MCF 10A (cell line): ENCODE data around the gene TTC9C. TPM values are rescaled to one million over a fixed set of nuclear protein-coding genes. Genes with fewer than 3 reads are reported as not detected.

Experiments
- BruUV-seq: library from RNA; stranded (reverse); fragments of 400-500 nt; replicated peaks from 2 replicates; lab custom pipeline; 2021; lab: Mats Ljungman, UMichigan
- CTCF ChIA-PET: fragments of 300-600 bp; sonication (Branson Sonifier 250); formaldehyde crosslinking; extraction: SDS; loops from one replicate; lab custom pipeline; 2021; ENCODE audit warnings: antibody characterized with exemption, inconsistent platforms; lab: Yijun Ruan, JAX
- POLR2A ChIA-PET: fragments of 300-600, 350-650 bp; sonication (Branson Sonifier 250); formaldehyde crosslinking; extraction: SDS; loops from one replicate; lab custom pipeline; 2020; ENCODE audit warnings: antibody characterized with exemption, inconsistent platforms; lab: Yijun Ruan, JAX
- DNase-seq: peaks from one replicate; pipeline ENCODE4 v3.0.0-alpha.2; 2018; ENCODE audit not compliant: unreplicated experiment
- H3K27ac Mint-ChIP-seq: one replicate; pipeline ENCODE4 v1.8.0; 2022; ENCODE audit warnings: mild to moderate bottlenecking, low read depth, mixed read lengths; ENCODE audit not compliant: unreplicated experiment
- H3K27me3 Mint-ChIP-seq: one replicate; pipeline ENCODE4 v1.8.0; 2022; ENCODE audit warnings: mixed read lengths; ENCODE audit not compliant: insufficient read depth, unreplicated experiment
- H3K36me3 Mint-ChIP-seq: one replicate; pipeline ENCODE4 v1.8.0; 2022; ENCODE audit warnings: mild to moderate bottlenecking, moderate library complexity, mixed read lengths; ENCODE audit not compliant: insufficient read depth, unreplicated experiment
- H3K4me1 Mint-ChIP-seq: one replicate; pipeline ENCODE4 v1.8.0; 2022; ENCODE audit warnings: mixed read lengths; ENCODE audit not compliant: insufficient read depth, unreplicated experiment
- H3K4me3 Mint-ChIP-seq: one replicate; pipeline ENCODE4 v1.8.0; 2022; ENCODE audit warnings: mild to moderate bottlenecking, moderate library complexity, mixed read lengths; ENCODE audit not compliant: unreplicated experiment
- H3K9me3 Mint-ChIP-seq: one replicate; pipeline ENCODE4 v1.8.0; 2022; ENCODE audit warnings: mixed read lengths; ENCODE audit not compliant: unreplicated experiment
- intact Hi-C: fragments of 100-400 bp; cut with micrococcal nuclease; formaldehyde crosslinking; loops from 2 replicates; pipeline ENCODE4 v1.14.1; 2022
- total RNA-seq: library from RNA; stranded (reverse); gene quantifications from 2 replicates; pipeline ENCODE4 v1.2.3, GENCODE V29; 2022
- TF ChIP-seq, protein P1 (sequence below): fragments of 200-600 bp; IDR thresholded peaks from one replicate; pipeline ENCODE4 v1.8.0; 2022; ENCODE audit warnings: antibody characterized with exemption, mild to moderate bottlenecking; ENCODE audit not compliant: unreplicated experiment

TTC9C gene
- total RNA-seq, 1 experiment from 2014 or later, result 27.3 TPM

DNA sequence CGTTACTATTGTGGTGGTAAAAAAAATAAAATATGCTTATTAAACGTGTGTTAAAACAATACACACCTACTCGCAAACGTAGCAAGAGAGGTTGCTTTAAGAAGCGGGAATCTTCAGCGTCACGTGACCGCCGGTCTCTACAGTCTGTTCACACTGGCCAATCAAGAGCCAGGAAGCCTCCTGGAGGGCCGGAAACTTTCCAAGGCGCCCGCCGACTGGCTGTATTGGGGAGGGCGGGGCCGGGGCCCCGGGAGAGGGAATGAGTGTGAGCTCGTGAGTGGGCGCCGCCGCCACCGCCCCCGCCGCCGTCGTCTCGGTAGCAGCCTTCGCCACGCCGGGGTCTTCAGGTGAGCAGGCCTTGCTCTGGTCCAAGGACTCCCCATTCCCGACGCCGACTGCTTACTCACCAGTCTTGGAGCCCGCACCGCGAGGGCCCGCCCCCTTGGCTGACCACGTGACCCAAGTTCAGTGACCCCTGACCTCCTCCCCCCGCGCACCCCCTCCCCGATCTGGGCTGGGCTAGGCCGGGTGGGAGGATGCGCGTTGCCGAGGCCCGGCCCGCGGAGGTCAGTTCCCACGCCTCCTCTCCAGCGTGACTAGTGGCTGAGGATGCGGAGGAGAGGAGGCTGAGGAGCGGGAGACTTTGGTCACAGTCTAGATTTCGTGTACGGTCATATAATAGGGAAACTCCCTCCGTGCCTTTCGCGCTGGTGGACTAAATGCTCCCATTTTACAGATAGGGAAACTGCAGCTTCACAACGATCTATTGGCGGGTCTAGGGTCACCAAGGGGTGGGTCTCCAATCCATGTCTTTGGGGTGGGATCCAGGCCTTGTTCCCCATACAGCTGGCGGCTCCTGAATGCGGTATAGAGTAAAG lies 43.1 kb downstream of the TTC9C start, which contains the start of gene TAF6L:
Gene TAF6L (plus strand): TSS at position 253 of the 878 bp plus-strand sequence. CDS start 4,388 bp downstream, outside the sequence.
- Mint-ChIP-seq H3K27ac (peak within 1 kb of the TSS; percentile 95), H3K36me3 (peaks cover 28% of the 10 kb centered on the region), H3K9me3 (no peaks in the 10 kb centered on the region), H3K27me3 (no peaks in the 10 kb centered on the region), H3K4me1 (peaks cover 5% of the 10 kb centered on the region), H3K4me3 (peak within 1 kb of the TSS; percentile 98)
- POLR2A ChIA-PET, result interaction anchor here (0.6 to 8.5 kb wide), 32 partner anchors 9 to 1409 kb away, joined by 3 to 84 read pairs (median 4); partner anchors contain the start of genes C11orf98, CSKMT, HNRNPUL2 and INTS5
- TF ChIP-seq, protein P1, sequence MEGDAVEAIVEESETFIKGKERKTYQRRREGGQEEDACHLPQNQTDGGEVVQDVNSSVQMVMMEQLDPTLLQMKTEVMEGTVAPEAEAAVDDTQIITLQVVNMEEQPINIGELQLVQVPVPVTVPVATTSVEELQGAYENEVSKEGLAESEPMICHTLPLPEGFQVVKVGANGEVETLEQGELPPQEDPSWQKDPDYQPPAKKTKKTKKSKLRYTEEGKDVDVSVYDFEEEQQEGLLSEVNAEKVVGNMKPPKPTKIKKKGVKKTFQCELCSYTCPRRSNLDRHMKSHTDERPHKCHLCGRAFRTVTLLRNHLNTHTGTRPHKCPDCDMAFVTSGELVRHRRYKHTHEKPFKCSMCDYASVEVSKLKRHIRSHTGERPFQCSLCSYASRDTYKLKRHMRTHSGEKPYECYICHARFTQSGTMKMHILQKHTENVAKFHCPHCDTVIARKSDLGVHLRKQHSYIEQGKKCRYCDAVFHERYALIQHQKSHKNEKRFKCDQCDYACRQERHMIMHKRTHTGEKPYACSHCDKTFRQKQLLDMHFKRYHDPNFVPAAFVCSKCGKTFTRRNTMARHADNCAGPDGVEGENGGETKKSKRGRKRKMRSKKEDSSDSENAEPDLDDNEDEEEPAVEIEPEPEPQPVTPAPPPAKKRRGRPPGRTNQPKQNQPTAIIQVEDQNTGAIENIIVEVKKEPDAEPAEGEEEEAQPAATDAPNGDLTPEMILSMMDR, result no peak
- BruUV-seq, result TSS peak; percentile 68
- DNase-seq, result peak; percentile 98
- intact Hi-C loops, result loop anchor here (1.0 kb wide), 2 partner anchors 15 to 17 kb away; partner anchors contain the start of gene ZBTB3
- CTCF ChIA-PET, result interaction anchor here (0.6 to 2.6 kb wide), 7 partner anchors 10 to 90 kb away, joined by 3 to 27 read pairs (median 3); partner anchors contain the start of genes POLR2G, STX5, TMEM179B and ZBTB3

- TF ChIP-seq, protein P1, result no peak
- CTCF ChIA-PET, result interaction anchor here (5.4 kb wide), 1 partner anchor 13 kb away, joined by 47 read pairs; the partner anchor contains the start of gene TMEM179B
- Mint-ChIP-seq H3K27ac (no peak overlapping the region), H3K4me1 (peaks cover 9% of the 10 kb centered on the region), H3K9me3 (no peaks in the 10 kb centered on the region), H3K27me3 (no peaks in the 10 kb centered on the region), H3K4me3 (no peak overlapping the region), H3K36me3 (peaks cover 43% of the 10 kb centered on the region)
- DNase-seq, result peak; percentile 31
- POLR2A ChIA-PET, result interaction anchor here (0.6 to 8.5 kb wide), 6 partner anchors 13 to 67 kb away, joined by 3 to 84 read pairs (median 4); partner anchors contain the start of genes TMEM179B and ZBTB3
- BruUV-seq, result no TSS peak
- intact Hi-C loops, result no loop called here
Observed at GRCh38 chr11:62774407-62774806, 46.1 kb downstream of the TTC9C start.

- no TSS peak for BruUV-seq
- peaks cover 45% of the 10 kb centered on the region for H3K36me3 Mint-ChIP-seq
Observed at GRCh38 chr11:62775646-62776045, 47.4 kb downstream of the TTC9C start.

More at GRCh38 chr11:62775646-62776045, 47.4 kb downstream of the TTC9C start:
- TF ChIP-seq, protein P1, result no peak
- Mint-ChIP-seq H3K4me3 (no peak overlapping the region), H3K27ac (no peak overlapping the region), H3K27me3 (no peaks in the 10 kb centered on the region), H3K9me3 (no peaks in the 10 kb centered on the region), H3K4me1 (peaks cover 9% of the 10 kb centered on the region)
- no peak for DNase-seq
- POLR2A ChIA-PET, result interaction anchor here (0.6 to 3.5 kb wide), 4 partner anchors 12 to 65 kb away, joined by 3 to 19 read pairs (median 4); partner anchors contain the start of gene TMEM179B
- CTCF ChIA-PET, result interaction anchor here (0.5 to 5.4 kb wide), 4 partner anchors 12 to 86 kb away, joined by 3 to 47 read pairs (median 3); partner anchors contain the start of genes TMEM179B and WDR74
- intact Hi-C loops, result no loop called here
